ENCODE measurements around the gene RASL10B.

The RASL10B gene

GRCh38 chr17:35727635-35728034, 3.8 kb upstream of the RASL10B start:
- TF ChIP-seq POU2F2 (IDR thresholded peaks at IDR 0.05; ENCODE audit: low read depth, low read length) = no peak
- TF ChIP-seq PAX5 (IDR thresholded peaks at IDR 0.05; ENCODE audit: insufficient read depth, low read length, severe bottlenecking) = no peak
- TF ChIP-seq POLR2AphosphoS5 (IDR thresholded peaks at IDR 0.05; ENCODE audit: low read depth, low read length) = no peak
- no peak for TF ChIP-seq SPI1 (IDR thresholded peaks at IDR 0.05; ENCODE audit: low read depth, low read length)
- no peak for TF ChIP-seq TAF1 (IDR thresholded peaks at IDR 0.05; ENCODE audit: low read depth, low read length)
- TF ChIP-seq POLR2A (IDR thresholded peaks at IDR 0.05; ENCODE audit: low read depth, low read length) = no peak
- no peak for FAIRE-seq
- DNase-seq (ENCODE audit: insufficient read length, low spot score) = no peak

DNA sequence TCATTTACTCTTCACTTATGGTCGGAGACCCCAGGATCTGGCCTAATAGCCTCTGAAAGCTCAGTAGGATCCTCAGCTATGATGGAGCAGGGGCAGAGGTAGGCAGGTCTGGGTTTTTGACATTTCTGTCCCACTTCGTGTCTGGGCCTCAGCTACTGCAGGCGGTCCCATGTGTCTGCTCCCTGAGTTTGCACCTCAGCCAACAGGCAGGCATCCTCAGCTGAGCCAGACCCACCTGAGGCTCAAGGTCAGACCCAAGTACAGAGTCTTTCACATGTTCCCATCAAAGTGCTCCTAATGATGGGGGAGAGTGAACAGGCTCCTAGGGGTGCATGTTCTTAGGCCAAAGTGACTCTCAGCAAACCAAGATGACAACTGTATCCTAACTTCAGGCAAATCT, 2.9 kb upstream of the RASL10B start:
- FAIRE-seq (no peak), DNase-seq (ENCODE audit: insufficient read length, low spot score) (no peak)
- TF ChIP-seq POLR2A (IDR thresholded peaks at IDR 0.05; ENCODE audit: low read depth, low read length) (no peak), SPI1 (IDR thresholded peaks at IDR 0.05; ENCODE audit: low read depth, low read length) (no peak), POLR2AphosphoS5 (IDR thresholded peaks at IDR 0.05; ENCODE audit: low read depth, low read length) (no peak), TAF1 (IDR thresholded peaks at IDR 0.05; ENCODE audit: low read depth, low read length) (no peak), POU2F2 (IDR thresholded peaks at IDR 0.05; ENCODE audit: low read depth, low read length) (no peak), PAX5 (IDR thresholded peaks at IDR 0.05; ENCODE audit: insufficient read depth, low read length, severe bottlenecking) (no peak)

GRCh38 chr17:35729405-35729833, 2.0 kb upstream of the RASL10B start:
- FAIRE-seq (no peak), DNase-seq (ENCODE audit: insufficient read length, low spot score) (no peak)
- TF ChIP-seq SPI1 (IDR thresholded peaks at IDR 0.05; ENCODE audit: low read depth, low read length) = no peak

DNA sequence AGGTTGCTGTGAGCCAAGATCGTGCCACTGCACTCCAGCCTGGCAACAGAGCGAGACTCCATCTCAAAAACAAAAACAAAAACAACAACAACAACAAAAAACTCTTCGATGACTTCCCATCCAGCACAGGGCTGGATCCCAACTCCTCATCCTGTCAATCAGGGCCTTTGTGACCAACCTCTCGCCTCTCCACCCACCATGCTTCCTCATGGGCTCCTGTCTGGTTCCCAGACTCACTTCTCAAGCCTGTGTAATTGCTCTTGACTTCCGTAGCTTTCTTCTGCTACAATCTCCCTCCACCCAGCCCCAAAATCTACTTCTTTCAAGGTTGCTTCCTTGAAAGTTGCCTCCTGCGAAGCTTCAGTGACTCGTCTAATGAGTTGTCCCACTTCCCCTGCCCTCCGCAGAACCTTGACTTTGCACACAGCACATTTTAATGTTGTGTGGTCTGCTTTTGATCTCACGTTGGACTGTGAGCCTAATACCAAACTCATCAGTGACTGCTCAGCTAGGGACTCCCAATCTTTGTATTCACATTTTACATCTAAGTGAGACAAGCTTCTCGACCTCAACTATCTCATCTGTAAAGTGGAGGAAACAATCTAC, 936 bp upstream of the RASL10B start:
- DNase-seq (ENCODE audit: insufficient read length, low spot score) = no peak
- TF ChIP-seq TAF1 (IDR thresholded peaks at IDR 0.05; ENCODE audit: low read depth, low read length) (no peak), POU2F2 (IDR thresholded peaks at IDR 0.05; ENCODE audit: low read depth, low read length) (no peak)
- FAIRE-seq = no peak

DNA sequence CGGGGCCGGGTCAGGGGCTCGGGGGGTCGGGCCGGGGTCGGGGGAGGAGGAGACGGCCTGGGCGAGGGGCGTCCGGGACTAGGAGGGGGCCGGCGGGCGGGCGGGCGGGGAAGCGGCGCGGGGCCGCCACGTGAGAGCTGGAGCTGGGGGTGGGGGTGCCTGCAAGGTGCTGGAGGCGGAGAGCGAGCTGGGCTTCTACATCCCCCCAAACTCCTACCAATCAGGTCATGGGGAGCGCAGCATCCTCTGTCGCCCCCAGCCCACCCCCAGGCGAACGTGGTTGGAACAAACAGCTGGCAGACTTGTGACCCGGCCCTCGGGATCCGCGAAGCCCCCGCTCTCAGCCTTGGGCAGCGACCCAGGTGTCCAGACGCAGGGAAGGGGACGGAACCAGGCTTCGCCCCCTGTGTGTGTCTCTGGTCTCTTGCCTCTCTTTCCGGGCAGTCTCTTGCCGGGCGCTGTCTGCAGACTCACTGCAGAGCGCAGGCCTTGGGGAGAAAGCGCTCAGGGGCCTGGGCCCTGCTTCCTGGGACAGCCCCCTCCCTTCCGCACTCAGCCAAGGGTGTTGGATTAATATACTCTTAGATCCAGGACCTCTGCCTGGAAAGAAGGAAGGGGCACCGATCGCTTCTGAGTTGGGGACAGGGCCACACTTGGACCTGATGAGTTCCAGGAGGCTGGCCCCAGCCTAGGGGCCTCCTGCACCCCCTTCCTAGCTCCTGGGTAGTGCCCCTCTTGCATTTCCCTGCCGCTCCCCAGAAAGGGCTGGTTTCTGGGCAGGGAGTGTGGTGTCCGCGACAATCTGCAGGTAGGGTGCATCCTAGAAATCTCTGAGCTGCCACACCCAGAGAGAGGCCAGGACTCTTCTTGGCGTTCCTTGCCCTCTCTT, 722 bp downstream of the RASL10B start:
- DNase-seq (ENCODE audit: insufficient read length, low spot score) = no peak
- TF ChIP-seq POLR2AphosphoS5 (IDR thresholded peaks at IDR 0.05; ENCODE audit: low read depth, low read length) (no peak), TAF1 (IDR thresholded peaks at IDR 0.05; ENCODE audit: low read depth, low read length) (no peak), POLR2A (IDR thresholded peaks at IDR 0.05; ENCODE audit: low read depth, low read length) (no peak), SPI1 (IDR thresholded peaks at IDR 0.05; ENCODE audit: low read depth, low read length) (no peak), POU2F2 (IDR thresholded peaks at IDR 0.05; ENCODE audit: low read depth, low read length) (no peak), PAX5 (IDR thresholded peaks at IDR 0.05; ENCODE audit: insufficient read depth, low read length, severe bottlenecking) (no peak)
- FAIRE-seq = no peak

- FAIRE-seq (no peak), DNase-seq (ENCODE audit: insufficient read length, low spot score) (no peak)
- TF ChIP-seq PAX5 (IDR thresholded peaks at IDR 0.05; ENCODE audit: insufficient read depth, low read length, severe bottlenecking) (no peak), POU2F2 (IDR thresholded peaks at IDR 0.05; ENCODE audit: low read depth, low read length) (no peak), POLR2A (IDR thresholded peaks at IDR 0.05; ENCODE audit: low read depth, low read length) (no peak), TAF1 (IDR thresholded peaks at IDR 0.05; ENCODE audit: low read depth, low read length) (no peak), POLR2AphosphoS5 (IDR thresholded peaks at IDR 0.05; ENCODE audit: low read depth, low read length) (no peak)
These were observed 1.3 kb downstream of the RASL10B start for GRCh38 chr17:35732806-35733136.

DNA sequence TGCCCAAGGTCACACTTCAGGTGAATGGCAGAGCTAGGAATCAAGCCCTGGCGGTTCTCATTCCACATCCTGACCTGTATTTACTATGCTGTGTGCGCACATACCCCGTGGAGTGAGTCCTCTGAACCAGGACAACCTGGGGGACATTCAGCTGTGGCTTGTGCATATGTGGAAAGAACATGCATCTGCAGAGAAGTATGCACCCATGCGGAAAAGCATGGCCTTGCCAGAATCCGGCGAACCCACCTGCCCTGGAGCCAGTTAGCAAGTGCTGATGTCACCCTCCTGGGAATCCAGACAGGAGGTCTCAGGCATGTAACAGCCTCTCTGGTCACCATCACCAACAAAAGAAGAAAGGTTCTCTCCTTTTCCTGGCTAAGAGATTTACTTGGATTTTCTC, 1.9 kb downstream of the RASL10B start:
- TF ChIP-seq PAX5 (IDR thresholded peaks at IDR 0.05; ENCODE audit: insufficient read depth, low read length, severe bottlenecking) (no peak), POU2F2 (IDR thresholded peaks at IDR 0.05; ENCODE audit: low read depth, low read length) (no peak), TAF1 (IDR thresholded peaks at IDR 0.05; ENCODE audit: low read depth, low read length) (no peak), SPI1 (IDR thresholded peaks at IDR 0.05; ENCODE audit: low read depth, low read length) (no peak), POLR2A (IDR thresholded peaks at IDR 0.05; ENCODE audit: low read depth, low read length) (no peak), POLR2AphosphoS5 (IDR thresholded peaks at IDR 0.05; ENCODE audit: low read depth, low read length) (no peak)
- DNase-seq (ENCODE audit: insufficient read length, low spot score) (no peak), FAIRE-seq (no peak)

DNA sequence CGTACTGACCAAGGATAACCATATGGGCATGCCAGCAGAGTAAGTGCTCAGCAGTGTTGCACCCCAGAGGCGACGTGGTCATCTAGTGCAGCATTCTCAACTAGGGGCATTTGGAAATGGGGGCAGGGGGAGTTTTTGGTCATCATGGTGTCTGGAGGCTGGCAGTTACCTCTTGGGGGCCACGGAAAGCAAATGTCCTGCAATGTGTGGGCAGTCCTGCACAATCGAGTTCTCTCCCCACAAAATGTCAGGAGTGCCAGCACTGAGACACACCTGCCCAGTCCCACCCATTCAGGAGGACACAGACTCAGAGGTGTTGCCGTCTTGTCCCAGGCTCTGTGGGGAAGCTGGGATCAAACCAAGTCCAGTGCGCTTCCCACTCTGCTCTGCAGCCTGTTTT, 3.0 kb downstream of the RASL10B start:
- FAIRE-seq (no peak), DNase-seq (ENCODE audit: insufficient read length, low spot score) (no peak)
- TF ChIP-seq POLR2A (IDR thresholded peaks at IDR 0.05; ENCODE audit: low read depth, low read length) (no peak), POU2F2 (IDR thresholded peaks at IDR 0.05; ENCODE audit: low read depth, low read length) (no peak), POLR2AphosphoS5 (IDR thresholded peaks at IDR 0.05; ENCODE audit: low read depth, low read length) (no peak), TAF1 (IDR thresholded peaks at IDR 0.05; ENCODE audit: low read depth, low read length) (no peak), SPI1 (IDR thresholded peaks at IDR 0.05; ENCODE audit: low read depth, low read length) (no peak), PAX5 (IDR thresholded peaks at IDR 0.05; ENCODE audit: insufficient read depth, low read length, severe bottlenecking) (no peak)

DNA sequence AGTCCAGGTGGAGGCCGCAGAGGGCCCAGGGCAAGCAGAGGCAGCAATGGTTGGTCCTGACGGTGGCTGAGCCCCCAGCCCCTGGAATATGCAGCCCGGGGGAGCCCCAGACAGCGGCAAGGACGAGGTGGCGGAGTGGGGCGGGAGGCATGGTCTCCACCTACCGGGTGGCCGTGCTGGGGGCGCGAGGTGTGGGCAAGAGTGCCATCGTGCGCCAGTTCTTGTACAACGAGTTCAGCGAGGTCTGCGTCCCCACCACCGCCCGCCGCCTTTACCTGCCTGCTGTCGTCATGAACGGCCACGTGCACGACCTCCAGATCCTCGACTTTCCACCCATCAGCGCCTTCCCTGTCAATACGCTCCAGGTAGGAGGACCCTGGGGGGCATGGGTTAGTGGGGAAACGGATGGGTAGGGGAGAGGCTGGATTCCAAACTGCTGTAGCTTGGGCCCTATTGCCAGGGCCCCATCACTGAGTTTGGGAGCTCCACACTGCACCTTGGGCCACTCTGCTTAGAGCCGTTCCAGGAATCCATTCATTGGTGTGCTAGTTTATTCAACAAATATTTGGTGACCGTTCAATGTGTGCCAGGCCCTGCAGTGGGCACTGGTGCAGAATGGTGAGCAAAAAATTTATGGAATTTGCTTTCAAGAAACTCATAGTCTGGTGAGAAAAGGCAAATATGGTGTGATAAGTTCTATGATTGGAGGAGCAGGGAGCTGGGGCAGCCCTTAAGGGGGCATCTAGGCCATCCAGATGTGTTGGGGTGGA, 3.8 kb downstream of the RASL10B start:
- DNase-seq (ENCODE audit: insufficient read length, low spot score) = no peak
- TF ChIP-seq SPI1 (IDR thresholded peaks at IDR 0.05; ENCODE audit: low read depth, low read length) = no peak
- no peak for TF ChIP-seq PAX5 (IDR thresholded peaks at IDR 0.05; ENCODE audit: insufficient read depth, low read length, severe bottlenecking)
- no peak for TF ChIP-seq TAF1 (IDR thresholded peaks at IDR 0.05; ENCODE audit: low read depth, low read length)
- no peak for TF ChIP-seq POU2F2 (IDR thresholded peaks at IDR 0.05; ENCODE audit: low read depth, low read length)
- TF ChIP-seq POLR2AphosphoS5 (IDR thresholded peaks at IDR 0.05; ENCODE audit: low read depth, low read length) = no peak
- TF ChIP-seq POLR2A (IDR thresholded peaks at IDR 0.05; ENCODE audit: low read depth, low read length) = no peak
- no peak for FAIRE-seq
